Naive thymus-derived CD4-positive, alpha-beta T cell (primary cell): ENCODE results near the gene CERS6. TPM values are rescaled to one million over a fixed set of nuclear protein-coding genes. Genes with fewer than 3 reads are reported as not detected.

Experiments used
- ATAC-seq: fragments of 150-1000 bp; cut with Tn5 transposase; 2 replicates; pipeline ENCODE4 v1.10.0; 2021; ENCODE audit warnings: mild to moderate bottlenecking, moderate library complexity
- CTCF ChIA-PET: fragments of 350-600 bp; sonication (Branson Sonifier 250); formaldehyde crosslinking; loops from one replicate; lab custom pipeline; 2021; ENCODE audit warnings: antibody characterized with exemption; lab: Charles Lee
- POLR2A ChIA-PET: fragments of 350-600 bp; sonication (Branson Sonifier 250); formaldehyde crosslinking; loops from one replicate; lab custom pipeline; 2021; ENCODE audit warnings: antibody characterized with exemption, inconsistent platforms; lab: Charles Lee
- DNase-seq, 9 donors: peaks; one replicate each; pipeline versions ENCODE4 v3.0.0 to v3.0.0-alpha.2; 2020 to 2022; ENCODE audit warnings: mixed read lengths in 1 of 9
- H3K27ac ChIP-seq: one replicate; pipeline ENCODE4 v1.7.0; 2013; ENCODE audit warnings: mild to moderate bottlenecking, low read depth, low read length, moderate library complexity
- H3K27me3 ChIP-seq, 2 donors: one replicate each; pipeline ENCODE4 v1.7.0; 2013; ENCODE audit warnings: low read length in 2 of 2, mild to moderate bottlenecking in 2 of 2, moderate library complexity in 2 of 2; ENCODE audit not compliant: control insufficient read depth in 2 of 2, insufficient read depth in 2 of 2
- H3K36me3 ChIP-seq, 3 experiments: 1 replicate in 2 of 3; 2 replicates in 1 of 3; pipeline ENCODE4 v1.7.0; 2013; ENCODE audit warnings: low read length in 3 of 3, mild to moderate bottlenecking in 3 of 3, moderate library complexity in 1 of 3; ENCODE audit not compliant: insufficient read depth in 3 of 3, control insufficient read depth in 2 of 3
- H3K4me1 ChIP-seq, 2 donors: one replicate each; pipeline ENCODE4 v1.7.0; 2013; ENCODE audit warnings: low read length in 2 of 2, mild to moderate bottlenecking in 2 of 2, moderate library complexity in 1 of 2; ENCODE audit not compliant: control insufficient read depth in 2 of 2, insufficient read depth in 2 of 2
- H3K4me3 ChIP-seq: 2 replicates; pipeline ENCODE4 v1.7.0; 2013; ENCODE audit warnings: mild to moderate bottlenecking, low read length
- H3K9me3 ChIP-seq, 3 experiments: 1 replicate in 2 of 3; 2 replicates in 1 of 3; pipeline ENCODE4 v1.7.0; 2013; ENCODE audit warnings: low read length in 3 of 3; ENCODE audit not compliant: control insufficient read depth in 2 of 3
- H3K27ac Mint-ChIP-seq, 9 donors: one replicate each; pipeline ENCODE4 v1.8.0; 2020 to 2022; ENCODE audit warnings: mixed read lengths in 9 of 9, mild to moderate bottlenecking in 8 of 9, moderate library complexity in 5 of 9, inconsistent platforms in 2 of 9
- H3K27me3 Mint-ChIP-seq, 5 donors: one replicate each; pipeline ENCODE4 v1.8.0; 2021 to 2022; ENCODE audit warnings: mixed read lengths in 5 of 5, mild to moderate bottlenecking in 1 of 5
- H3K36me3 Mint-ChIP-seq, 5 donors: one replicate each; pipeline ENCODE4 v1.8.0; 2020 to 2022; ENCODE audit warnings: mixed read lengths in 5 of 5, mild to moderate bottlenecking in 3 of 5, inconsistent platforms in 1 of 5
- H3K4me1 Mint-ChIP-seq, 7 donors: one replicate each; pipeline ENCODE4 v1.8.0; 2020 to 2022; ENCODE audit warnings: mixed read lengths in 7 of 7, mild to moderate bottlenecking in 3 of 7, inconsistent platforms in 1 of 7
- H3K4me3 Mint-ChIP-seq, 10 donors: one replicate each; pipeline ENCODE4 v1.8.0; 2020 to 2022; ENCODE audit warnings: mild to moderate bottlenecking in 10 of 10, mixed read lengths in 10 of 10, moderate library complexity in 6 of 10, inconsistent platforms in 2 of 10
- H3K9me3 Mint-ChIP-seq, 11 donors: one replicate each; pipeline ENCODE4 v1.8.0; 2020 to 2022; ENCODE audit warnings: mixed read lengths in 11 of 11, mild to moderate bottlenecking in 4 of 11, inconsistent platforms in 1 of 11, moderate library complexity in 1 of 11
- intact Hi-C, 2 donors: fragments of 100-400 bp; cut with micrococcal nuclease; formaldehyde crosslinking; loops; one replicate each; pipeline ENCODE4 v1.15.1; 2023
- polyA plus RNA-seq, 2 donors: library from polyadenylated mRNA; unstranded; fragments of 300-500 nt; fragmentation: Illumina TruSeq; gene quantifications; one replicate each; pipeline ENCODE4 v1.2.3, GENCODE V29; 2021
- total RNA-seq, 6 experiments: library from RNA in 5 of 6; stranded (reverse) in 5 of 6; gene quantifications; 1 replicate in 5 of 6; 2 replicates in 1 of 6; pipeline ENCODE4 v1.2.3 and lab custom pipeline; 2021 to 2026

The CERS6 gene
- total and polyA plus RNA-seq, 7 experiments from 2014 or later: 9.1 to 28.4 (median 19.7) TPM

- Histone ChIP-seq H3K36me3 (no peaks in the 10 kb centered on the region), H3K4me3 (no peak overlapping the region), H3K27ac (no peak overlapping the region), H3K4me1 (no peaks in the 10 kb centered on the region), H3K27me3 (no peaks in the 10 kb centered on the region), H3K9me3 (no peaks in the 10 kb centered on the region)
- no peaks in the 10 kb centered on the region for H3K36me3 Mint-ChIP-seq
- H3K4me3 Mint-ChIP-seq: no peak overlapping the region
- intact Hi-C loops: no loop called here
- peaks cover 0 to 18% (median 0%) of the 10 kb centered on the region in 7 donors for H3K4me1 Mint-ChIP-seq
- peaks cover 0 to 5% (median 0%) of the 10 kb centered on the region in 5 donors for H3K27me3 Mint-ChIP-seq
- ChIA-PET POLR2A (no interaction called here), CTCF (interaction anchor here (0.6 kb wide), 1 partner anchor 662 kb away, joined by 3 read pairs; no protein-coding TSS in a partner anchor)
- H3K9me3 Mint-ChIP-seq: peaks cover 0 to 2% (median 0%) of the 10 kb centered on the region in 11 donors
- DNase-seq (no peak), ATAC-seq (no peak)
- no peak overlapping the region for H3K27ac Mint-ChIP-seq
These were observed 342.2 kb downstream of the CERS6 start for GRCh38 chr2:168798076-168798887.

GRCh38 chr2:168798888-168799410 lies 342.9 kb downstream of the CERS6 start:
- no peak overlapping the region for H3K4me3 ChIP-seq
- no peak overlapping the region for H3K27ac ChIP-seq
- no peaks in the 10 kb centered on the region for H3K36me3 Mint-ChIP-seq
- no peak overlapping the region for H3K4me3 Mint-ChIP-seq
- no peaks in the 10 kb centered on the region for H3K4me1 ChIP-seq
- H3K27me3 ChIP-seq: no peaks in the 10 kb centered on the region
- CTCF ChIA-PET: interaction anchor here (0.6 kb wide), 1 partner anchor 663 kb away, joined by 3 read pairs; no protein-coding TSS in a partner anchor
- peaks cover 0 to 2% (median 0%) of the 10 kb centered on the region in 11 donors for H3K9me3 Mint-ChIP-seq
- no peaks in the 10 kb centered on the region for H3K36me3 ChIP-seq
- DNase-seq (no peak), ATAC-seq (no peak)
- no peak overlapping the region for H3K27ac Mint-ChIP-seq
- intact Hi-C loops: no loop called here
- peaks cover 0 to 20% (median 0%) of the 10 kb centered on the region in 7 donors for H3K4me1 Mint-ChIP-seq
- peaks cover 0 to 5% (median 0%) of the 10 kb centered on the region in 5 donors for H3K27me3 Mint-ChIP-seq
- POLR2A ChIA-PET: no interaction called here
- no peaks in the 10 kb centered on the region for H3K9me3 ChIP-seq

GRCh38 chr2:168801471-168801870 lies 345.4 kb downstream of the CERS6 start:
- Mint-ChIP-seq H3K27ac (no peak overlapping the region), H3K4me1 (peaks cover 0 to 20% (median 0%) of the 10 kb centered on the region in 7 donors), H3K36me3 (no peaks in the 10 kb centered on the region), H3K27me3 (peaks cover 0 to 9% (median 0%) of the 10 kb centered on the region in 5 donors), H3K9me3 (peaks cover 0 to 2% (median 0%) of the 10 kb centered on the region in 11 donors), H3K4me3 (peak overlapping the region in 1 of 10 donors; percentile 13)
- intact Hi-C loops: no loop called here
- H3K9me3 ChIP-seq: no peaks in the 10 kb centered on the region
- ChIA-PET CTCF (interaction anchor here (0.6 kb wide), 1 partner anchor 84 kb away, joined by 3 read pairs; no protein-coding TSS in a partner anchor), POLR2A (no interaction called here)
- H3K36me3 ChIP-seq: no peaks in the 10 kb centered on the region
- no peak for ATAC-seq
- no peaks in the 10 kb centered on the region for H3K27me3 ChIP-seq
- no peak overlapping the region for H3K4me3 ChIP-seq
- H3K4me1 ChIP-seq: no peaks in the 10 kb centered on the region
- H3K27ac ChIP-seq: no peak overlapping the region
- no peak for DNase-seq

- no peak within 1 kb of the TSS for H3K27ac Mint-ChIP-seq
- H3K4me1 Mint-ChIP-seq: peaks cover 0 to 20% (median 0%) of the 10 kb centered on the region in 7 donors
- POLR2A ChIA-PET: no interaction called here
- no peak within 1 kb of the TSS for H3K4me3 ChIP-seq
- no peaks in the 10 kb centered on the region for H3K9me3 ChIP-seq
- ATAC-seq: no peak
- CTCF ChIA-PET: interaction anchor here (0.6 kb wide), 1 partner anchor 85 kb away, joined by 3 read pairs; no protein-coding TSS in a partner anchor
- no peaks in the 10 kb centered on the region for H3K36me3 ChIP-seq
- peak within 1 kb of the TSS in 1 of 10 donors; percentile 13 for H3K4me3 Mint-ChIP-seq
- H3K4me1 ChIP-seq: no peaks in the 10 kb centered on the region
- no peak for DNase-seq
- H3K27me3 ChIP-seq: no peaks in the 10 kb centered on the region
- intact Hi-C loops: no loop called here
- no peaks in the 10 kb centered on the region for H3K36me3 Mint-ChIP-seq
- H3K27me3 Mint-ChIP-seq: peaks cover 0 to 15% (median 0%) of the 10 kb centered on the region in 5 donors
- peaks cover 0 to 2% (median 0%) of the 10 kb centered on the region in 11 donors for H3K9me3 Mint-ChIP-seq
- H3K27ac ChIP-seq: no peak within 1 kb of the TSS
These were observed 346.1 kb downstream of the CERS6 start, which contains the start of gene NOSTRIN for GRCh38 chr2:168801961-168802858. NOSTRIN (plus strand) TSS chr2:168802637; CDS start chr2:168802647, 10 bp downstream.

- Mint-ChIP-seq H3K4me3 (peak overlapping the region in 1 of 10 donors; percentile 13), H3K27ac (no peak overlapping the region), H3K4me1 (peaks cover 0 to 20% (median 0%) of the 10 kb centered on the region in 7 donors), H3K9me3 (peaks cover 0 to 2% (median 0%) of the 10 kb centered on the region in 11 donors), H3K36me3 (no peaks in the 10 kb centered on the region), H3K27me3 (peaks cover 0 to 15% (median 0%) of the 10 kb centered on the region in 5 donors)
- ATAC-seq (no peak), DNase-seq (no peak)
- ChIA-PET CTCF (no interaction called here), POLR2A (no interaction called here)
- no peaks in the 10 kb centered on the region for H3K9me3 ChIP-seq
- no peaks in the 10 kb centered on the region for H3K36me3 ChIP-seq
- no peaks in the 10 kb centered on the region for H3K27me3 ChIP-seq
- intact Hi-C loops: no loop called here
- no peak overlapping the region for H3K27ac ChIP-seq
- H3K4me3 ChIP-seq: no peak overlapping the region
- no peaks in the 10 kb centered on the region for H3K4me1 ChIP-seq
These were observed 347.0 kb downstream of the CERS6 start for GRCh38 chr2:168802859-168803725.
